ENCODE data around the gene NSG1. TPM values are rescaled to one million over a fixed set of nuclear protein-coding genes. Genes with fewer than 3 reads are reported as not detected.

NSG1 gene
- total RNA-seq, 1 donor from 2014 or later: 52.4 TPM

- H3K9me3 Mint-ChIP-seq (ENCODE audit: low read depth): no peaks in the 10 kb centered on the region
- no peak for DNase-seq (ENCODE audit: low spot score, unreplicated experiment)
- no peak overlapping the region for H3K27ac Mint-ChIP-seq
- peaks cover 11% of the 10 kb centered on the region for H3K36me3 Mint-ChIP-seq (ENCODE audit: insufficient read depth)
- TF ChIP-seq CTCF (IDR thresholded peaks at IDR 0.05; ENCODE audit: unreplicated experiment): no peak
- no peaks in the 10 kb centered on the region for H3K27me3 Mint-ChIP-seq
- peaks cover 27% of the 10 kb centered on the region for H3K4me1 Mint-ChIP-seq (ENCODE audit: low read depth)
- no peak overlapping the region for H3K4me3 Mint-ChIP-seq (ENCODE audit: low read depth)
Observed at GRCh38 chr4:4425119-4425690, 38.3 kb downstream of the NSG1 start.

- Mint-ChIP-seq H3K36me3 (ENCODE audit: insufficient read depth) (peaks cover 11% of the 10 kb centered on the region), H3K27me3 (no peaks in the 10 kb centered on the region), H3K9me3 (ENCODE audit: low read depth) (no peaks in the 10 kb centered on the region), H3K4me1 (ENCODE audit: low read depth) (peaks cover 27% of the 10 kb centered on the region), H3K27ac (peak overlapping the region; percentile 78), H3K4me3 (ENCODE audit: low read depth) (no peak overlapping the region)
- DNase-seq (ENCODE audit: low spot score, unreplicated experiment): no peak
- no peak for TF ChIP-seq CTCF (IDR thresholded peaks at IDR 0.05; ENCODE audit: unreplicated experiment)
Observed at GRCh38 chr4:4425696-4426095, 38.8 kb downstream of the NSG1 start.

GRCh38 chr4:4426511-4427120 lies 39.7 kb downstream of the NSG1 start:
- H3K27me3 Mint-ChIP-seq: no peaks in the 10 kb centered on the region
- H3K4me1 Mint-ChIP-seq (ENCODE audit: low read depth): peaks cover 27% of the 10 kb centered on the region
- no peaks in the 10 kb centered on the region for H3K9me3 Mint-ChIP-seq (ENCODE audit: low read depth)
- H3K4me3 Mint-ChIP-seq (ENCODE audit: low read depth): no peak overlapping the region
- H3K36me3 Mint-ChIP-seq (ENCODE audit: insufficient read depth): peaks cover 5% of the 10 kb centered on the region
- H3K27ac Mint-ChIP-seq: peak overlapping the region; percentile 81
- DNase-seq (ENCODE audit: low spot score, unreplicated experiment): no peak
- TF ChIP-seq CTCF (IDR thresholded peaks at IDR 0.05; ENCODE audit: unreplicated experiment): no peak

GRCh38 chr4:4427121-4427870 lies 40.4 kb downstream of the NSG1 start:
- Mint-ChIP-seq H3K36me3 (ENCODE audit: insufficient read depth) (peaks cover 4% of the 10 kb centered on the region), H3K4me1 (ENCODE audit: low read depth) (peaks cover 27% of the 10 kb centered on the region), H3K9me3 (ENCODE audit: low read depth) (no peaks in the 10 kb centered on the region), H3K4me3 (ENCODE audit: low read depth) (no peak overlapping the region), H3K27me3 (no peaks in the 10 kb centered on the region), H3K27ac (peak overlapping the region; percentile 92)
- DNase-seq (ENCODE audit: low spot score, unreplicated experiment): no peak
- peak; percentile 21 for TF ChIP-seq CTCF (IDR thresholded peaks at IDR 0.05; ENCODE audit: unreplicated experiment)

GRCh38 chr4:4427886-4428285 lies 41.0 kb downstream of the NSG1 start:
- Mint-ChIP-seq H3K27ac (peak overlapping the region; percentile 92), H3K4me3 (ENCODE audit: low read depth) (no peak overlapping the region)
- no peak for DNase-seq (ENCODE audit: low spot score, unreplicated experiment)

More at GRCh38 chr4:4427886-4428285, 41.0 kb downstream of the NSG1 start:
- Mint-ChIP-seq H3K4me1 (ENCODE audit: low read depth) (peaks cover 27% of the 10 kb centered on the region), H3K36me3 (ENCODE audit: insufficient read depth) (peaks cover 4% of the 10 kb centered on the region), H3K27me3 (no peaks in the 10 kb centered on the region), H3K9me3 (ENCODE audit: low read depth) (no peaks in the 10 kb centered on the region)
- TF ChIP-seq CTCF (IDR thresholded peaks at IDR 0.05; ENCODE audit: unreplicated experiment): no peak
